ENCODE measurements around the gene GCM1.

GCM1 gene

DNA sequence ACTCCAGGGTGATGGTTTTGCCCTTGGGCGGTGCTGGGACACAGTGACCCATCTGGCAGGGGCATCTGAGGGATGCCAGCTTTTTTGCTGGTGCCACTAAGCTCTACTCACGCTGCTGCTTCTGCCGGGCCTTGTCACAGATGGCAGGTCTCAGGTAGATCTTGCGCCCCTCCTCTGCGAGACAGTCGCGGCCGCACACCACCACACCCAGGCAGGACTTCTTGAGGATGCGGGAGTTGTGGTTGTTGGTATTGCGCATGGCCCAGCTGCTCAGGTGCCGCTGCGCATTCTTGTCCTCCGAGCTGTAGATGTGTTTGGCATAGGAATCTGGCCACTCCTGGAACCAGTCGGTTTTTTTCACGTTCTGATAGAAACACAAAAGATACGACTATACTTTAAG lies 14.7 kb downstream of the GCM1 start:
- H3K4me1 ChIP-seq, result no peaks in the 10 kb centered on the region
- no peak overlapping the region for H2AFZ ChIP-seq
- no peak overlapping the region for H3K27ac ChIP-seq
- no peaks in the 10 kb centered on the region for H3K9me3 ChIP-seq (ENCODE audit: control insufficient read depth, low read length)
- no peaks in the 10 kb centered on the region for H3K27me3 ChIP-seq (ENCODE audit: control insufficient read depth, insufficient read depth, low read length)
- H3K36me3 ChIP-seq (ENCODE audit: control insufficient read depth, insufficient read depth, low read length), result no peaks in the 10 kb centered on the region
- no peaks in the 10 kb centered on the region for H3K79me2 ChIP-seq
- no peak overlapping the region for H3K4me3 ChIP-seq (ENCODE audit: low read depth, low read length)
- no peak overlapping the region for H3K4me2 ChIP-seq (ENCODE audit: low read length)
- no peak overlapping the region for H3K9ac ChIP-seq
- TF ChIP-seq, protein P1, sequence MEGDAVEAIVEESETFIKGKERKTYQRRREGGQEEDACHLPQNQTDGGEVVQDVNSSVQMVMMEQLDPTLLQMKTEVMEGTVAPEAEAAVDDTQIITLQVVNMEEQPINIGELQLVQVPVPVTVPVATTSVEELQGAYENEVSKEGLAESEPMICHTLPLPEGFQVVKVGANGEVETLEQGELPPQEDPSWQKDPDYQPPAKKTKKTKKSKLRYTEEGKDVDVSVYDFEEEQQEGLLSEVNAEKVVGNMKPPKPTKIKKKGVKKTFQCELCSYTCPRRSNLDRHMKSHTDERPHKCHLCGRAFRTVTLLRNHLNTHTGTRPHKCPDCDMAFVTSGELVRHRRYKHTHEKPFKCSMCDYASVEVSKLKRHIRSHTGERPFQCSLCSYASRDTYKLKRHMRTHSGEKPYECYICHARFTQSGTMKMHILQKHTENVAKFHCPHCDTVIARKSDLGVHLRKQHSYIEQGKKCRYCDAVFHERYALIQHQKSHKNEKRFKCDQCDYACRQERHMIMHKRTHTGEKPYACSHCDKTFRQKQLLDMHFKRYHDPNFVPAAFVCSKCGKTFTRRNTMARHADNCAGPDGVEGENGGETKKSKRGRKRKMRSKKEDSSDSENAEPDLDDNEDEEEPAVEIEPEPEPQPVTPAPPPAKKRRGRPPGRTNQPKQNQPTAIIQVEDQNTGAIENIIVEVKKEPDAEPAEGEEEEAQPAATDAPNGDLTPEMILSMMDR (IDR thresholded peaks at IDR 0.05), result no peak

DNA sequence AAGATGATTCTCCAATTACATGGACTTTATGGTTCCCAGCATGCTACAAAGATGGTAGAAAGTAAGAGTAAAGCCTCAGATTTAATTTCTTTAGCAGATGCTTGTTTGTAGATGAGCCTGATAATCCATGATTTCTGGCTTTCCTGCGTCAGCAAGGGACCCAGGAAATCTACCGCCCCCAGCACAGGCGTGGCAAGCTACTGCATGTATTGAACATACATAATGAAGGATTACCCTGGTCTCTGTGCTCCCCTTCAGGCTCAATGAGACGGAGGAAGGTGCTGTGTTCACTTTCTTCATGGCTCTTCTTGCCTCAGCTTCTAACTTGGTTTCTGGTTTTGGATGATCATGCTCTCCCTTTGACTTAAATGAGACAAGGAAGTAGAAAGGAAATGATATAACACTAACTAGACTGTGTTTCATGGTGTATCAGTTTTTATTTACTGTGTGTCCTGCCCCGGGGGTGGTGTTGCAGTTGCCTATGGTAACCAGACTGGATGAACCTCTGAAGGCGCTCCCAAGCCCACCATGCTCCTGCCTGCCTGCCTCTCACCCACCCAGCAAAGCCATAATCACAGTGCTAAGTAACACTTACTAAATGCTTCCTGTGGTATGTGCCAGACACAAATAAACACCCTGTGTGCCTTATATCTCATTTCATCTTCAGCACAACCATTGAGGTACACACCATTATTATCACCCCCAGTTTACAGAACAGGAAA lies 17.9 kb downstream of the GCM1 start:
- H3K27me3 ChIP-seq (ENCODE audit: control insufficient read depth, insufficient read depth, low read length), result no peaks in the 10 kb centered on the region
- no peaks in the 10 kb centered on the region for H3K79me2 ChIP-seq
- no peaks in the 10 kb centered on the region for H3K36me3 ChIP-seq (ENCODE audit: control insufficient read depth, insufficient read depth, low read length)
- H3K9ac ChIP-seq, result no peak overlapping the region
- H3K4me3 ChIP-seq (ENCODE audit: low read depth, low read length), result no peak overlapping the region
- no peak overlapping the region for H3K4me2 ChIP-seq (ENCODE audit: low read length)
- no peaks in the 10 kb centered on the region for H3K9me3 ChIP-seq (ENCODE audit: control insufficient read depth, low read length)
- H3K27ac ChIP-seq, result no peak overlapping the region
- no peak overlapping the region for H2AFZ ChIP-seq
- no peaks in the 10 kb centered on the region for H3K4me1 ChIP-seq
- TF ChIP-seq, protein P1 (IDR thresholded peaks at IDR 0.05), result no peak

DNA sequence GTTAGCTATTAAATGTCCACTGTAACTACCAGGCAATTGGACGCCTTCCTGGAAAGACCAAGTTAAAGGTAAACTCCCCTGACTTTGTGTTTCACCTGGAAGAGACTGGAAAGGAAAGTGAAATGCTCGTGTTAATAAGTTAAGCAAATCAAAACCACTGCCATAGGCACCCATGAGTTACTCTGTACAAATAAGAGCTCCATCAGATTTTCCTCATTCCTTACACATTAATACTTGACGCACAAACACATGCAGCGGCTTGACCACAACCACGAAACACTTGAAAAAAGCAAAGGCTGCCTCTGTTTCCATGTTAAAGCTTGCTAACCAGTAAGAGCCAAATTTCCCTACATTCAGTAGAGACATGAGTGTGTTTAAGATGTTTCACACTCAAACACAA lies 19.8 kb downstream of the GCM1 start:
- no peaks in the 10 kb centered on the region for H3K4me1 ChIP-seq
- no peak overlapping the region for H3K27ac ChIP-seq

DNA sequence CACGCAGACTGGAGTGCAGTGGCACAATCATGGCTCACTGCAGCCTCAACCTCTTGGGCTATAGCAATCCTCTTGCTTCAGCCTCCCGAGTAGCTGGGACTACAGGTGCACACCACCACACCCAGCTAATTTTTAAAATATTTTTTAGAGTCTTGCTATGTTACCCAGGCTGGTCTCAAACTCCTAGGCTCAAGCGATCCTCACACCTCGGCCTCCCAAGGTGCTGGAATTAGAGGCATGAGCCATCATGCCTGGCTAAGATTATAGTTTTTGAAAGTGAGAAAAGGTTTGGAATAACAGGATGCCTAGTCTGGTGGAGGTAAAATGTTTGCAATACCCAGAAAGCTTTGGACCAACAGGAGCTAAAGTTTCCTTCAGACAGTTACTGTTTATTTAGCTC lies 23.4 kb downstream of the GCM1 start:
- Histone ChIP-seq H3K9me3 (ENCODE audit: control insufficient read depth, low read length) (no peaks in the 10 kb centered on the region), H3K36me3 (ENCODE audit: control insufficient read depth, insufficient read depth, low read length) (no peaks in the 10 kb centered on the region), H3K4me1 (no peaks in the 10 kb centered on the region), H3K79me2 (no peaks in the 10 kb centered on the region), H3K27ac (no peak overlapping the region), H3K4me3 (ENCODE audit: low read depth, low read length) (no peak overlapping the region), H3K9ac (no peak overlapping the region), H2AFZ (no peak overlapping the region), H3K4me2 (ENCODE audit: low read length) (no peak overlapping the region), H3K27me3 (ENCODE audit: control insufficient read depth, insufficient read depth, low read length) (no peaks in the 10 kb centered on the region)
- TF ChIP-seq, protein P1 (IDR thresholded peaks at IDR 0.05), result no peak

More for the DNA sequence above, 19.8 kb downstream of the GCM1 start:
- TF ChIP-seq, protein P1 (IDR thresholded peaks at IDR 0.05), result no peak
- no peaks in the 10 kb centered on the region for H3K79me2 ChIP-seq
- H3K9me3 ChIP-seq (ENCODE audit: control insufficient read depth, low read length), result no peaks in the 10 kb centered on the region
- H3K4me3 ChIP-seq (ENCODE audit: low read depth, low read length), result no peak overlapping the region
- H3K9ac ChIP-seq, result no peak overlapping the region
- H3K4me2 ChIP-seq (ENCODE audit: low read length), result no peak overlapping the region
- H3K27me3 ChIP-seq (ENCODE audit: control insufficient read depth, insufficient read depth, low read length), result no peaks in the 10 kb centered on the region
- H3K36me3 ChIP-seq (ENCODE audit: control insufficient read depth, insufficient read depth, low read length), result no peaks in the 10 kb centered on the region
- no peak overlapping the region for H2AFZ ChIP-seq

Measured in parathyroid adenoma (tissue), 2 donors.